ENCODE results near the gene ZNF157. TPM values are rescaled to one million over a fixed set of nuclear protein-coding genes. Genes with fewer than 3 reads are reported as not detected.

ZNF157 gene
- total and polyA plus RNA-seq, 2 of the 8 experiments (the other 6 are each of a cell fraction or from before 2014, with no cell fraction given): 0.67 to 2.2 TPM

DNA sequence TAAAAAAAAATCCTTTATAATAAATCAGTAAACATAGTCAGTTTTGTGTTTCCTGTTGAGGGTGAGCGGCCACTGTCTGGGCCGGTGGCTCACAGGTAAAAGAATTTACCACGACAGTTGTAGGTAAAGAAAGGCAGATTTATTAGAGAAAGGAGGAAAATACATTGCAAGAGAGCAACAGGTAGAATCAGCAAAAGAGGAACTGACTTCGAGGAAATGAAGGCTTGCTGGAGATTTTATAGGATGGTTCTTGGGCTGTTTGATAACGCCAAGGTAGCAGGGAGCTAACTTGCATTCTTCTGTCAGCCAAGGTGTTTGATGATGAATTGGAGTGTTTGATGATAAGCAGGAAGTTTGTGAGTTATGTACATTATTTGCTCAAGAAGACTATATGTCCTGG lies 2.8 kb downstream of the ZNF157 start (continued):
- TF ChIP-seq MAX (IDR thresholded peaks at IDR 0.05) (no peak), POLR2AphosphoS5 (IDR thresholded peaks at IDR 0.05; ENCODE audit: low read depth, low read length) (no peak)
